ENCODE data around the gene PEX13.
A peak's percentile ranks its signal among the peaks of the same experiment; 100 is the strongest.
"Not testable (repeated sequence)": the region's sequence is repeated elsewhere in the genome, so short reads cannot be mapped to it uniquely, and the experiment has no call there.

The PEX13 gene

DNA sequence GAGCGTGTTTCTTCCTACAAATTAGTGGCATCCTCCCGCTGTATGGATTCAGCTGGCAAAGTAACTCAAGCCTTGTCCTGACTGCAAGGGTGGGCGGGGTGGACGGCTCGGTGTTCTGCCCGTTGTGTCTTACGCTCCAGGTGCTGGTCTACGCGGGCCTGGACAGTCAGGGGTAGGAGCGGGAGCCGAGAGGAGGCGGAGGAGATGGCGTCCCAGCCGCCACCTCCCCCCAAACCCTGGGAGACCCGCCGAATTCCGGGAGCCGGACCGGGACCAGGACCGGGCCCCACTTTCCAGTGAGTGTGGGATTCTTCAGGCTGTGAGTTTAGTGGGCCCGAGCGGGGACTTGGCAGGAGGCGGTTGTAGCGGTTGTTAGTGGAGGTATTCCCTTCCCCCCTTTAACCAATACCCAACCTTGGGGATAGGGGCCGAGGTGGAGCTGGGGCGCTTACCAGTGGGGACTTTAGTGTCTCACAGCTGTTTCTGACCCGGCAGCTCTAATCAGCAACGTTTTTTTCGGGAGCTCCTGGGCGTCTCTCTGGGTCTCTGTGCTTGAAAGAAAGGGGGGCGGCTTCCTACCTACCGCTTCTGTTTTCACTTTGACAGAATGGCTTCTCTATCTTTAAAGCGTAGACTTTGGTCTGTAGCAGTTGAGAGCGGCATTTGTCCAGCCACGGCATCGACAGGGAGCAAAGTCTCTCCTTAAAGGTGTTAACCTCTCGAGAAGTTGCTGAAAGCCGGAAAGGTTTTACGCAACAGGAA is at the start of gene PEX13, which contains the start of gene PUS10:
Gene PEX13 (plus strand): TSS at position 165 of the 762 bp plus-strand sequence. CDS start 40 bp downstream, at position 205.
Gene PUS10 (minus strand): TSS at position 700 of the 762 bp plus-strand sequence. CDS start 6,365 bp downstream, outside the sequence.
- peak in 2 of 3 donors; percentile 22 to 45 for DNase-seq (ENCODE audit: low read depth in 3 of 3, low spot score in 1 of 3)

DNA sequence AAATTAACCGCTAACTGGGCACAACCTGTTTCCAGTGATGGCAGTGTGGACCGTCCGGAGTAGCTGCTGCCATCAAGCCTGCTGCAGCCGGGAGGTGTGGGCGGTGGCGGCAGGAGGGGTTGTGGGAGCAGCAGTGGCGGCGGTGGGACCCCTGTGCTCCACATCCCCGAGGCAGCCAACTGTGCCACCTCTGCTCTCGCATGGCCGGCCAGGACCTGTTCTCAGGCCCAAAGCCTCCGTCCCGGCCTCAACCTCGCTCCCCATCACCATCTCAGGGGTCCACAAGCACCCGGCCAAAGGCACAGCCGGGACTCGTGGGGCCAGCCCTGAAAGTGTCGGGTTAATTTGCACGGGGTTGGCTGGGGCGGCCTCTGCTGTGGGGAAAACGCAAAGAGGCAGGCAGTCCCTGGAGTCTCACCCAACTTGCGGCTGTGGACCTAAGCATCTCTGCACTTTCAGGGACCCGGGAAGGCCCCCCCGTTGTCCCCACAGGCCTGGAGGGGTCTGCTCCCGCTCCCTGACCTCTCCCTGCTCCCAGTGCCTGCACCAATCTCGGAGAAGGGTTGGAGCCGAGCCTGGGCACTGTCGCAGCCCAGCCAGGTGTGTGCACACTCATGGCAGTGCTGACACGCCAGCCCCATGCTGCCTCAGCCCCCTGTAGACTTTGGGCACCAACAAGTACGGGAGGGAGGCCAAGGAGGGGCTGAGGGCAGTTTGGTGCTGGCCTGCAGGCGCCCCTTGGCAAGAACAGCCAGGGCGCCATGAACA is 44.4 kb upstream of the PEX13 start:
- DNase-seq (ENCODE audit: low read depth in 3 of 3, low spot score in 1 of 3) = no peak

DNA sequence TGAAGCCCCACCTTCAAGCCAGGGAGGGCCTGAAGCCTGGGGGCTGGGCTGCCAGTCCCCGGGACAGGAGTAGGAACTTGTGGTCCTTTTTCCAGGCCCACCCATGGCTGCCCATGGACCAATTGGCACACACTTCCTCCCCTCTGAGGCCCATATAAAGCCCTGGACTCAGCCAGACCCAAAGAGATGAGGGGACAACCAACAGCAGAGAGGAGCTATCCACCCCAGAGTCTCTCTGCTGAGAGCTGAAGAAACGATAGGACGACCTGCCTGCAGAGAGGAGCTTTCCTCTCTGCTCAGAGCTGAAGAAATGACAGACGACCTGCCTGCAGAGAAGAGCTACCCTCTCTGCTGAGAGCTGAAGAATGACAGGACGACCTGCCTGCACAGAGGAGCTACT is 43.8 kb upstream of the PEX13 start:
- no peak for DNase-seq (ENCODE audit: low read depth in 3 of 3, low spot score in 1 of 3)

GRCh38 chr2:60974652-60975051 is 42.9 kb upstream of the PEX13 start:
- no peak for DNase-seq (ENCODE audit: low read depth in 3 of 3, low spot score in 1 of 3)

DNA sequence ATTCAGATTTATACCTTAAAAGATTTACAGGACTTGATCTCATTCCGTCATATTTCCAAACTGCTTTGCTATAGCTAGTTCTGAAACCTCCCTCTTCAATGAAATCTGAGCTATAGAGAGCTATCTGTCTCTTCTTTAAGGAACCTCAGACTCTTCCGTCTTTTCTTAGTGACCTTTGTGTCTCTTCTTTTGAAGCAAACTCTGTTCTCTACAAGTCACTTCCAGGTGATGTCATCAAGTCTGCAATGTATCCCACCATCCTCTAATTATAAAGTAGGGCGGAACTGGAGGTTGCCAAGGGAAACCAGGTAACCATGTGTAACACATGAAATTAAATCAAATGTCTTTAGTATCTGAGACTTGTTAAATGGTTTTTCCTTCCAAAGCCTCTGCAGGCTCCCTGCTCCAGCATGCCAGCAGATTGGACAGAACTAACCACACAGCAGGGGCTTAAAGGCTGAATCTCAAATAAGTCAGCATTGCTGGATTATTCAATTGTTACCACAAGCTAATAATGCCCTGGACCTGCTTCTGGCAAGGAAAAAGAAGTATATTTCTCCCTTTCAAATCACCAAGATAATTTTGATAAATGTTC is 41.2 kb upstream of the PEX13 start:
- no peak for DNase-seq (ENCODE audit: low read depth in 3 of 3, low spot score in 1 of 3)

DNA sequence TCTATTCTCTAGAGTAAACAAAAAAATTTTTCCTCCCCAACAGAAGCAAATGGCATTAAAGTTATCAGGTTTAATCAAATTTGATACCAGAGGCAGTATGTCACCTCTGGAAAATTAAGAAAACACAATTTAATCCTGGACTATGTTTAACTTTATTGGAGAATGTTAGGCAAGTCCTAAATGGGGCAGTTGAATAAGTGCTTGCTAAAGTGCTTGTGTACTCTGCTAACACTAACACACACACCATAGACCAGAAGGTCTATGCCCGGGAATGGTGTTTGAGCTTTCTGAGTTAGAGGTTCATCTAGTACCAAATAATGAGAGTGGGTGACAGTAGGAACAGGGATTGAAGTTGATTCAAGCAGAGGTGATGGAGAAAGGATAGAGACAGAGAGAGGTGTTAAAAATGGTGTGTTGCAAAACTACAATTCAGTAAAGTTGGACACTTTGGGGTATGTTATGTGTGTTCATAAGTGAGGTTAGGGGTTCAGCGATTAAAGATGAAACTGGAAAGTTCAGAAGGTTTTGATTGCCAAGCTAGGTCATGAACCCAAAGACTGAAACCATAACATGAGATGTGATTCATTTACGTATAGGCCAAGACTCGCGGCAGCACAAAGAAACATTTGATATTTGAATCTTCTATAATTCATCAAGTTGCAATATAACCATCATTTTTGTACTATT is 40.5 kb upstream of the PEX13 start:
- DNase-seq (ENCODE audit: low read depth in 3 of 3, low spot score in 1 of 3) = no peak

DNA sequence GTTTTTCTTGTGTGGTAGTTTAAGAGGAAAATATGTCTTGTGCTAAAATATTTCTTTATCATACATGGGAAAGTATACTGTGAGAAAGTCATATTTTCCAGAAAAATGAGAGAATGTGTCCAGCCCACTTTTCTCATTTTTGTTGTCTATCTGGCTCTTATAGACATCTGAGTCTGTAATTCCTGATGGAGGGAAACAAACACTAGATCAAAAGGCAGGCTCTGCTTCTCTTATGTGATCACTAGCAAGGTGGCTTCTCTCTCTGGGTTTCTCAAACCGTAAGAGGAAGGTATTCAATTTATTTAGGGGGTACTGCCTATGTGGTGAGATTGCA is 40.0 kb upstream of the PEX13 start:
- no peak for DNase-seq (ENCODE audit: low read depth in 3 of 3, low spot score in 1 of 3)

GRCh38 chr2:60979231-60979630 is 38.3 kb upstream of the PEX13 start:
- DNase-seq (ENCODE audit: low read depth in 3 of 3, low spot score in 1 of 3) = no peak

GRCh38 chr2:60980071-60980815 is 37.3 kb upstream of the PEX13 start:
- DNase-seq (ENCODE audit: low read depth in 3 of 3, low spot score in 1 of 3) = no peak

GRCh38 chr2:60982066-60982465 is 35.5 kb upstream of the PEX13 start:
- DNase-seq (ENCODE audit: low read depth in 3 of 3, low spot score in 1 of 3) = not testable (repeated sequence)

DNA sequence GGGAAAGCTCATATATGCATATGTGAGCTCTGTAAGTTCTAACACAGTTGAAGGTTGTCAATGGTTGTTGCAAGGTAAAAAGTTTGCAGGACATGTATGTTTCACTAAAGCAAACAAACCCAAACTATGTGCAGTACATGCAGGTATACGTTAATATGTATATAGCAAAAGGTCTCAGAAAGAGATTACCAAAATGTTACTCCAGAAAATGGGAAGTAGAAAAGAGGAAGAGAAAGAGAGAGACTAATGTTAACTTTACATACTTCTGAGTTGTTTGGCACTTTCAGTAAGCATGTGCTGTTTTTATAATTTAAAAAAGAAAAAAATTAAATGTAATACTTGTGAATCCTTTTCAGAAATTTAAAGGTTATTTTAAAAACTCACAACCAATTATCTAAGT is 32.8 kb upstream of the PEX13 start:
- DNase-seq (ENCODE audit: low read depth in 3 of 3, low spot score in 1 of 3) = no peak

GRCh38 chr2:60987041-60987440 is 30.5 kb upstream of the PEX13 start:
- no peak for DNase-seq (ENCODE audit: low read depth in 3 of 3, low spot score in 1 of 3)

DNA sequence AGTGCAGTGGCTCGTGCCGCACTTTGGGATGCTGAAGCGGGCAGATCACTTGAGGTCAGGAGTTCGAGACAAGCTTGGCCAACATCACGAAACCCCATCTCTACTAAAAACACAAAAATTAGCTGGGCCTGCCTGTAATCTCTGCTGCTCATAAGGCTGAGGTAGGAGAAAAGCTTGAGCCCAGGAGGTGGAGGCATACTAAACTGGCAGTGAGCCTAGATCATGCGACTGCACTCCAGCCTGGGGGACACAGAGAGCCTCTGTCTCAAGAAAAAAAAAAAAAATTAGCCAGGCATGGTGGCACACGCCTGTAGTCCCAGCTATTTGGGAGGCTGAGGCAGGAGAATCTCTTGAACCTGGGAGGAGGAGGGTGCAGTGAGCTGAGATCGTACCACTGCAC is 29.9 kb upstream of the PEX13 start:
- not testable (repeated sequence) for DNase-seq (ENCODE audit: low read depth in 3 of 3, low spot score in 1 of 3)

- DNase-seq (ENCODE audit: low read depth in 3 of 3, low spot score in 1 of 3) = no peak
Measured at GRCh38 chr2:60989259-60989658, 28.3 kb upstream of the PEX13 start.

GRCh38 chr2:60991644-60992043 is 25.9 kb upstream of the PEX13 start:
- no peak for DNase-seq (ENCODE audit: low read depth in 3 of 3, low spot score in 1 of 3)

GRCh38 chr2:60992985-60993392 is 24.5 kb upstream of the PEX13 start:
- no peak for DNase-seq (ENCODE audit: low read depth in 3 of 3, low spot score in 1 of 3)

- no peak for DNase-seq (ENCODE audit: low read depth in 3 of 3, low spot score in 1 of 3)
Measured at GRCh38 chr2:60994131-60994530, 23.4 kb upstream of the PEX13 start.

GRCh38 chr2:60998628-60999545 is 18.6 kb upstream of the PEX13 start:
- DNase-seq (ENCODE audit: low read depth in 3 of 3, low spot score in 1 of 3) = no peak

DNA sequence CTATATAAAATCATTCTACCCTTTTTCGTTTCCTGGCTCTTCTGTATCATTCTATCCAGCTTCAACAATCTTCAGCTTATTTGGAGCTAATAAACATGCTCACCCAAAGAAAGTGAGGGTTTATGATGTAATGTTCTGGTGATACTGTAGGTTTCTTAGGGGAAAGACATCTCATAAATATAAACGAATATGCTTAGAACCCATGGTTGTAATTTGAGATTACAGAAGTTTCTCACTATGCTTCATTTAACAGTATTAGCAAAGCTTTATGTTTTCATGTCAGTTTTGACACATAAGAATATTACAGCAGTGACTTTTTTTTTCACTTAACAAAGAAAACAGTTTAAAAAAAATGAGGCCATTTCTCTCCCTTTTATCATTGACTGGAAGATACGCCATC is 11.8 kb upstream of the PEX13 start:
- DNase-seq (ENCODE audit: low read depth in 3 of 3, low spot score in 1 of 3) = no peak

Data from stimulated activated CD4-positive, alpha-beta T cell treated with anti-CD3 and anti-CD28 coated beads, TNF-alpha, amount 100 ng/mL, for 1 hour (primary cell).